GM08714 (cell line): ENCODE data around the gene ZMIZ1.

Experiments
- H3K4me3 ChIP-seq: fragments of 200-500 bp; sonication (Bioruptor generic); 2 replicates; pipeline ENCODE4 v1.5.1; 2014; ENCODE audit warnings: mild to moderate bottlenecking, low read length, inconsistent platforms
- ZNF274 ChIP-seq: IDR thresholded peaks from 2 replicates; pipeline ENCODE4 v1.6.1; 2012; ENCODE audit warnings: mild to moderate bottlenecking, low read depth, low read length

Gene ZMIZ1

DNA sequence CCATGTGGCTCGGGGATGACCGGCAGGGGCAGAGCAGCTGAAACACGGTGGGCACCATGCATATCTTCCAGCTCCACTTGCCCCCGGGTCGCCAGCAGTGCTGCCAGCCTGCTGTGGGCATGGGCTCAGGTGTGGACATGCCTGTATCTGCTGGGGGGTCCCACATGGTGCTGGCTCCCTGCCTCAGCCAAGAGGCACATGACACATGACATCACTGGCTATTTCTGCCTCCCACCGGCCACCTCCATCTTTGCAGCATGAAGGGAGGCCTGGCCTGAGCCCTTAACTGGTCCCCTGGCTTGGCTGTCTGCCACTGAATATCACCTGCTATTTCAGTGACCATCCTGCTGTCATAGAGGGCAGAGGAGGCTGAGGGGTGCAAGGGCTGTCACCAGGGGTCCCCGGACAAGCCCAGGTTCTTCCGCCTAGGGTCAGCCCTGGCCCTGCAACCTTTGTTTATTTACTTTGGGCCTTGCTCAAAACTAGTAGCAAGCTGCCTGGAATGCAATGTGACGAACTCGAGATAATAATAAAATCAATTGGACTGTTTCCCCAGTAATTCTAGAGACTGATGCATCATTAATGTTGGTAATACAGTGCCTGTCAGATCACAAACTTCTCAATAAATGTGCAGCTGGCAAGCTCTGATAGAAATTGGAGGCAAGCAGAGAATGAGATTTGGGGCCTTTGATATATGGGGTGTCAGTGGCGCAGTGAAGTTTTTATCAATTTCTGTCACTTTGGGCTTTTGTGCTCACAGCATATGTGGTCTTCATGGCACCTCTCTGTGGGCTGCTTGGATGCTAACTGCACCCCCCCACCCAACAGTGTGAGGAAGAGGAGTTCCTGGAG is 28.5 kb downstream of the ZMIZ1 start:
- no peak for TF ChIP-seq ZNF274
- no peak overlapping the region for H3K4me3 ChIP-seq

GRCh38 chr10:79098061-79098460 is 29.3 kb downstream of the ZMIZ1 start:
- H3K4me3 ChIP-seq = no peak overlapping the region

DNA sequence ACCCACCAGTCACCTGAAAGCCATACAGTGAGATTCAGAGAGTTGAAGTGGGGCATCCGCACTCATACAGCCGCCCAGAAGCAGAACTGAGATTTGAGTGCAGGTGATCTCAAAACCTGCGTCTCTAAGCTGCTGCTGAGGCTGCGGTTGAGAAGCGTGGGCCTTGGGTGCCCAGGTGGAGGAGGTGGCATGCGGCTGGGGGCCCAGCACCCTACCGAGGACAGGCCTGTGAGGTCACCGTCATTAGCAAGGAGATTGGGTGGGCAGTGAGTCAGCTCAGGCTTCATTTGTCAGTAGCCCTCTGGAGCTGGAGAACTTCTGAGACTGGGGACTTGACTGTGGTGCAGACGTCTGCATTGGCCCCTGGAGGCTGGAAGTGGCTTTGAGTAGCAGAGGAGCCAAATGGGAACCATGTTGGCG is 29.8 kb downstream of the ZMIZ1 start:
- H3K4me3 ChIP-seq = no peak overlapping the region
- TF ChIP-seq ZNF274 = no peak

More at GRCh38 chr10:79098061-79098460, 29.3 kb downstream of the ZMIZ1 start:
- no peak for TF ChIP-seq ZNF274

DNA sequence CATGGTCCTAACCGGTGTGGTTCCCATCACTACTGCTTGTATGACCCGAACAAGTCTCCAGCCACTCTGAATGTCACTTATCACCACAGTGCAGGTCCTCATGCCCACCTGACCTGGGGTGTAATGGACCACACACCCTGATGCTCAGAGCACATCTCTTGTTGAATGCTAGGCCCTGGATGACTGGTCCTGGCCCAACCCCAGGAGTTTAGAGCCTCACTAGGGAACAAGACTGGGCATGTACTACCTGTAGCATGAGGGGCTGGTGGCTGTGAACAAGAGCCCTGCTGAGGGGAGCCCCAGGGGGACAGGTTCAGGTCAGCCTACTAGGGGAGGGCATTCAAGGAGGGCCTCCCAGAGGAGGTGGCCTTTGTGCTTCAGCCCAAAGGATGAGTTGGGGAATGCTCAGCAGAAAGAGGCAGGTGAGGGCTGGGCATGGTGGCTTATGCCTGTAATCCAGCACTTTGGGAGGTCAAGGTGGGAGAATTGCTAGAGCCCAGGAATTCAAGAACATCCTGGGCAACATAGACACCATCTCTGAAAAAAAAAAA is 31.2 kb downstream of the ZMIZ1 start:
- TF ChIP-seq ZNF274 = no peak
- no peak overlapping the region for H3K4me3 ChIP-seq

GRCh38 chr10:79100771-79101170 is 32.0 kb downstream of the ZMIZ1 start:
- no peak overlapping the region for H3K4me3 ChIP-seq
- TF ChIP-seq ZNF274 = no peak

DNA sequence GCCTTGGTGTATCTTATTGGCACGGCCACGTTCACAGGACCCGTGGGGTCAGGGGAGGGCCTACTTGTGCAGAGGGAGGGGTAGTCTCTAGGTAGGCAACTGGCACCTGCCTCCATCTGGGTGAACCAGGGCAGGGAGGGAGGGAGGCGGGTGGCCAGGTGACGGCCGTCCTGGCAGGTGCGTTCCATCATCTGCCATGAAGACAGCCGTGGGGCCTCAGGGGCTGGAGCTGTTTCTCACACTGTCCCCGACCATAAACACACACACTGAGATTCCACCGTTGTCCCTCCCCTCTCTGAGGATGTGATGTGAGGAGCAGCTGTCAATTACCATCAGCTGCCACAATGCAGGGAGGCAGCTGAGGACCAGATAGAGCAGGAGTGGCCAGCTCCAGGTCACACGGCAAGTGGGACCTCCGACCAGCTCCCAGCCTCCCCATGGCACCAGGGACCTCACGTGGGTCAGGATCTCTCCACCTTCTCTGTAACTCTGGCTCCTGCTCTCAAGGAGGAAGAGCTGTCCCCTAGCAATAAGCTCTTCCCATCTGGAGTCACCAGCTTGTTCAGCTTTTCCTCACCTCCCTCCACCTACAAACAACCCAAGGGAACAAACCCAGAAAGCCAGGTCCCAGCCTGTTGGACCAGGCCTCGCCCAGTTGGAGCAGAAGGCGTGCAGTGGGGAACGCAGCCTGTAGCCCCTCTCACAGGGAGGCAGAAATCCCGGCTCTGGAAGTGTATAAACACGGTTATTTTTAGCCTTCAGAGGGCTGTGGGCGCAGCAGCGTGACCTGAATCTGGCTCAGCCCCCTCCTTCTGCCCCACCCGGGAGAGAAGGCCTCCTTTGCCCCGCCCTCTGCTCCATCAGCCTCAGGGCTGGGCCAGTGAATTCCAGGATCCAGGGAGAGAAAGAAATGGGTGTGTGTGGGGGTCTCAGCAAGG is 33.1 kb downstream of the ZMIZ1 start:
- no peak for TF ChIP-seq ZNF274
- no peak overlapping the region for H3K4me3 ChIP-seq

GRCh38 chr10:79102498-79102874 is 33.7 kb downstream of the ZMIZ1 start:
- no peak overlapping the region for H3K4me3 ChIP-seq
- TF ChIP-seq ZNF274 = no peak

GRCh38 chr10:79103129-79103528 is 34.4 kb downstream of the ZMIZ1 start:
- no peak for TF ChIP-seq ZNF274
- no peak overlapping the region for H3K4me3 ChIP-seq

DNA sequence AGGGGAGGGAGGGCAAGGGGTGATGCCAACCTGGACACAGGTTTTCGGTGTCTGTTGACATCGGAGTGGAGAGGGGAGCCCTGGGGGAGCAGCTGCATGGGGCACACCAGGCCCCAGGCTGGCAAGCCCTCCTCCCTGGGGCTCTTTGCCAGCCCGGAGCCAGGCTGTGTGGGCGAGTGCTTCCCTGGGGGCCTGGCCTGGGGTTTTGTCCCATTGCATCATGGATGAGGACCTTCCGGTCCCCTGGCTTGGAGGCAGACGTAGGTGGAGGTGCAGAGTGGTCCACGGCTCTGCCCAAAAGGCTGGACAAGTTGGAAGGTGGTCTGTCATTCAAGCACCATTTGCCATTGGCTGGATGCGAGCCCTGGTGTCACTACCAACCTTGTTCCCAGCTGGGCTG is 34.8 kb downstream of the ZMIZ1 start:
- no peak overlapping the region for H3K4me3 ChIP-seq
- no peak for TF ChIP-seq ZNF274

GRCh38 chr10:79105150-79105739 is 36.5 kb downstream of the ZMIZ1 start:
- TF ChIP-seq ZNF274 = no peak

DNA sequence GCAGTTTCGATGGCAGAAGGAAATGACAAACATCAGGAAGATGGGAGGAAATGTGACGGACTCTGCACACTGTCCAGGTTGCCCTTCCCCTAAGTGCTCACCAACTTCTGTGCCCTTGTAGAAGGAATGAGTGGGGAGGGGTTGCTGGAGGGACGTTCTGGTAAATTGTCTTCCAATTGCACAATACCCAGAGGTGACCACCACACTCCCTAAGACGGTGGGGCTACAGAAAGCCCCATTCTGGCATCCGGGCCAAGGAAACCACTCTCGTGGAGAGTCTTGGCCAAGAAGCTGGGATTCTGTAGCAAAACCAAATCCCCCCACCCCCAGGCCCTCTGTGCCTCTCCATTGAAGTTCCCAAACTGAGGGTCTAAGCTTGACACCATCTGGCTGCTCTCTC is 37.1 kb downstream of the ZMIZ1 start:
- TF ChIP-seq ZNF274 = no peak
- no peak overlapping the region for H3K4me3 ChIP-seq

More at GRCh38 chr10:79105150-79105739, 36.5 kb downstream of the ZMIZ1 start:
- H3K4me3 ChIP-seq = no peak overlapping the region

GRCh38 chr10:79106256-79107050 is 37.7 kb downstream of the ZMIZ1 start:
- no peak overlapping the region for H3K4me3 ChIP-seq
- no peak for TF ChIP-seq ZNF274

GRCh38 chr10:79107736-79108264 is 39.0 kb downstream of the ZMIZ1 start:
- no peak overlapping the region for H3K4me3 ChIP-seq
- no peak for TF ChIP-seq ZNF274
